Prostate gland (tissue), 2 donors: ENCODE measurements around the gene PNMA3. TPM values are rescaled to one million over a fixed set of nuclear protein-coding genes. Genes with fewer than 3 reads are reported as not detected.

Experiments used
- small RNA-seq, 2 donors: library from RNA; depleted of rRNA; stranded (forward); fragments of <200 nt; gene quantifications; one replicate each; pipeline ENCODE3, GENCODE V24; 2016
- total RNA-seq, 2 donors: library from RNA; depleted of rRNA; stranded (reverse); fragments of >200 nt; gene quantifications; one replicate each; pipeline ENCODE4 v1.1.0, GENCODE V29; 2016

Gene PNMA3
- total RNA-seq, 2 donors from 2014 or later, result 0.27 to 14.2 TPM

Small RNA genes lying within 50 kb of the gene (small RNA-seq; reads per million reads assigned to genes)
- 0 reads per million in 2 donors for gene AC243428.1

Other genes with a start within 250 kb of the PNMA3 start
- 10 to 100 TPM; 33.6 to 39.8 TPM for gene CETN2, start 225.7 kb upstream of the PNMA3 start, total RNA-seq
- gene NSDHL, start 225.4 kb upstream of the PNMA3 start, total RNA-seq, result 10 to 100 TPM; 11.6 to 13.8 TPM
- 10 to 100 TPM; 20.3 to 27.1 TPM for gene ZNF185, start 158.4 kb upstream of the PNMA3 start, total RNA-seq
- gene PNMA5, start 62.4 kb upstream of the PNMA3 start, total RNA-seq, result 1 to 10 TPM in 1 of 2 donors, not detected in 1; 6.5 TPM
- gene PNMA6A, start 16.0 kb downstream of the PNMA3 start, total RNA-seq, result 1 to 10 TPM in 1 of 2 donors, under 1 TPM in 1; 0.14 to 5.1 TPM
- gene MAGEA1, start 122.8 kb downstream of the PNMA3 start, total RNA-seq, result 1 to 10 TPM in 1 of 2 donors, not detected in 1; 5.4 TPM